ENCODE measurements around the gene SPC25. TPM values are rescaled to one million over a fixed set of nuclear protein-coding genes. Genes with fewer than 3 reads are reported as not detected.
"Not testable (repeated sequence)": the region's sequence is repeated elsewhere in the genome, so short reads cannot be mapped to it uniquely, and the experiment has no call there.

SPC25 gene, protein sequence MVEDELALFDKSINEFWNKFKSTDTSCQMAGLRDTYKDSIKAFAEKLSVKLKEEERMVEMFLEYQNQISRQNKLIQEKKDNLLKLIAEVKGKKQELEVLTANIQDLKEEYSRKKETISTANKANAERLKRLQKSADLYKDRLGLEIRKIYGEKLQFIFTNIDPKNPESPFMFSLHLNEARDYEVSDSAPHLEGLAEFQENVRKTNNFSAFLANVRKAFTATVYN
- 10 to 100 TPM; 26.8 to 29.0 TPM for total RNA-seq

GRCh38 chr2:168890006-168890782 lies at the start of gene SPC25:
TSS of gene SPC25 (minus strand) at chr2:168890430. CDS start at chr2:168889519, 911 bp downstream.
- ChIA-PET CTCF (interaction anchor here (0.9 kb wide), 1 partner anchor 10 kb away, joined by 3 read pairs; no protein-coding TSS in a partner anchor), POLR2A (no interaction called here)

- ChIA-PET POLR2A (no interaction called here), CTCF (interaction anchor here (1.1 kb wide), 1 partner anchor 24 kb away, joined by 3 read pairs; no protein-coding TSS in a partner anchor)
Measured at GRCh38 chr2:168939918-168940317, 49.7 kb upstream of the SPC25 start.

GRCh38 chr2:168939061-168939460 lies 48.8 kb upstream of the SPC25 start:
- POLR2A ChIA-PET = no interaction called here
- CTCF ChIA-PET = no interaction called here

- CTCF ChIA-PET = no interaction called here
- POLR2A ChIA-PET = no interaction called here
Measured at GRCh38 chr2:168935810-168936581, 45.8 kb upstream of the SPC25 start.

DNA sequence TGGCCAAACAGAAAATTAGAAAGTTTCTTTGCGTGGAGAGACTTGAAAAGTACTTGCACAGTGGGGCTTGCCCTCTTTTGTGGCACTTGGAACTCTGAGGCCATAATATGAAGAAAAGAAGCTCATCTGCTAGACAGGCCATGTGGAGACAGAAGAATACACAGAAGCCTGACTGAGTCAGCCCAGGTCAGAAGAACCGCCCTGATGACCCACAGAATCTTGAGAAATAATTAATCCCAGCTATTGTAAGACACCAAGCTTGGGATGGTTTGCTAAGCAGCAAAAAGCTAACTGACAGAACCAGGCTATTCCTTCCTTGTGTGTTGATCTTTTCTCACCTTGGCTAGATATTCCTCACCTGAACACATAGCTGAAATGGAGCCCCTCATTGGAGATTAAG lies 44.6 kb upstream of the SPC25 start:
- POLR2A ChIA-PET = no interaction called here
- CTCF ChIA-PET = no interaction called here

DNA sequence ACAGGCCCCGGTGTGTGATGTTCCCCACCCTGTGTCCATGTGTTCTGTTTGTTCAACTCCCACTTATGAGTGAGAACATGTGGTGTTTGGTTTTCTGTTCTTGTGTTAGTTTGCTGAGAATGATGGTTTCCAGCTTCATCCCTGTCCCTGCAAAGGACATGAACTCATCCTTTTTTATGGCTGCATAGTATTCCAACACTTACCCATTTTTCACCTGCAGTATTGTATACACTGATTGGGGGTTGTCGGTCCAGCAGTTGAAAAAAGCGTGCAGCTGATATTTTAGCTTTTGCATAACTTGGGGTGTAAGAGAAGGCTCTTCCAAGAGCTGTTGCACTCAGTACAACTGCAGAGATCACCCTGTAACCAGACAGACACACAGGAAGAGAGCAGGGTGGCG lies 41.9 kb upstream of the SPC25 start:
- CTCF ChIA-PET = interaction anchor here (0.7 kb wide), 1 partner anchor 37 kb away, joined by 3 read pairs; no protein-coding TSS in a partner anchor
- POLR2A ChIA-PET = not testable (repeated sequence)

GRCh38 chr2:168930242-168930641 lies 40.0 kb upstream of the SPC25 start:
- ChIA-PET POLR2A (no interaction called here), CTCF (no interaction called here)

GRCh38 chr2:168929031-168929430 lies 38.8 kb upstream of the SPC25 start:
- POLR2A ChIA-PET = no interaction called here
- CTCF ChIA-PET = no interaction called here

DNA sequence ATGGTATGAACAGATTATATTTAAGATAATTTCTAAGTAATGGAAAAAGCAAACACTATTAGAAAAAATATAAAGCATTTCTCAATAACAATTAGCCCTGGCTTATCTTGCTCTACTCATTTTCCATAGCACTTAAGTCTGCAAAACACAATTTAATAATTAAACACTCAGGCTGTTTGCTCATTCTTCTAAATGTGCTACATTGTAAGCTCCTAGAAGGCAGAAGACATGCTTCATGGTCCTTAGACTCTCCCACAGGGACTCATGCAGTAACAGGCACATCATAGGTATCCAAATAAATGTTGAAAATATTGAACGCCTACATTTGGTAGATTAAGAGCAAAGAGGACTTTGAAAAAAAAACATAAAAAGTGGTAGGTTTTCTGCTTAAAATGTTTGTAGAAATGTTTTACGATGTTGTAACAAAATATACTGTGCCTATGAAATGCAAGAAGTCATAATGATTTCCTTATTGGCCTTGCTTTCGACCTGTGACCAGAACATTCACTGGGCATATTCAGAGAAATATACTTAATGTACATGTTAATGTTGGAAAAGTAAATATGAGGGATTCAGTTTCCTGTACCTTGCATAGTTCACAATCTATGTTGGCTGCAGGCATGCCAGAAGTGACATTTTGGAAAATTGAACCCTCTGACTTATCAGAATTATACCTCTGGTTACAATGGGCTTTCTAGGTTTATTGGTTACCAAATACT lies 38.0 kb upstream of the SPC25 start:
- POLR2A ChIA-PET = no interaction called here
- CTCF ChIA-PET = no interaction called here

DNA sequence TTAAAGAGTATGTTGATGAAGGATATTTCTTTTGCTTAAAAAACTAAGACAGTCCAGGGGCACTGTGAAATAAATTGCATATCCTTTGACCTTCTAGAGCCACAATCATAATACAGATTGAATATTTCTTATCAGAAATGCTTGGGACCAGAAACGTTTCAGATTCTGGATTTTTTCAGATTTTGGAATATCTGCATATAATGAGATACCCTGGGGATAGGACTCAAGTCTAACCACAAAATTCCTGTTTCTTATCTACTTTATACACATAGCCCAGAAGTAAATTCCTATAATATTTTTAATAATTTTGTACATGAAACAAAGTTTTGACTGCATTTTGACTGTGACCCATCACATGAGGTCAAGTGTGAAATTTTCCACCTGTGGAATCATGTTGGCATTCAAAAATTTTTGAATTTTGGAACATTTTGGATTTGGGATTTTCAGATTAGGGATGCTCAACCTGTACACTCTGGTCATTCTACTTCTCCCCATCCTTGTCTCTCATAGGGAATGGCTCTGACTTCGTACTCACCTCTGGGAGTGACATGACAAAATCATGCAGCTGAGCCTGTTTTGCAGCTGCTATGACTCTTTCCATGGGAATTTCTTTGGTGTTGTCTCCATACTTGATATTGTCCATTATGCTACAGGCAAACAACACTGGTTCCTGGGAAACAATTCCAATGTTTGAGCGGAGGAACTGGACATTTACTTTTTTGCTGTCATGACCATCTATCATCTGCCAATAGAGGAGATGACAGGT lies 36.6 kb upstream of the SPC25 start:
- POLR2A ChIA-PET = no interaction called here
- CTCF ChIA-PET = no interaction called here

DNA sequence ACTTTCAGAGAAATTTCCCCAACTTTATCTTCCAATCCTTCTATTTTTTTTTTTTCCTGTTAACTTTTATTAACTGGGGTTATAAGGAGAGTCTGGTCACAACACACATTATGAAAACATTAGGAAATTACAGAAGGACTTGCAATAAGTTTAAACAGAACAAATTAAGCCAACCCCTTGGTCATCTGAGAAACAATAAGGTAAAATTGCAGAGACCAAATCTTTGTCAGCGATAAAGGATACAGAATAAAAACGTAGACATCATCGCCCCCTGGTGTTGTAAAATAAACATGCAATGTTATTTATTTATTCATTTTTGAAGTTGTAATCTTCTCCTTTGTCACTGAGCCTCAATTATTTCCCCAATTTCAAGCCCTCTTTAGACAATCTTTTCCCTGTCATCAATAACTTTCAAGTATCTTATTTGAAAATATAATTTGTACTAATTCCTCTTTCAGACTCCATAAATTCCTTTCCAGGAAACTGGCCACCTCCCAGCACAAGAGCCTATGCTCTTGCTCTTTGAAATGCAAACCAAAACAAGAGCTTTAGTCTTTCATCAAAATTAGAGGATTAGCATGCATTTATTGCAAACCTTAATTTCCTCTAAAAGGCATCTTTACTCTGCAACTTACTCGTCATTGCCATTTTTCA lies 30.4 kb upstream of the SPC25 start:
- POLR2A ChIA-PET = no interaction called here
- CTCF ChIA-PET = interaction anchor here (0.6 to 0.9 kb wide), 2 partner anchors 147 to 569 kb away, joined by 3 to 5 read pairs; no protein-coding TSS in a partner anchor

DNA sequence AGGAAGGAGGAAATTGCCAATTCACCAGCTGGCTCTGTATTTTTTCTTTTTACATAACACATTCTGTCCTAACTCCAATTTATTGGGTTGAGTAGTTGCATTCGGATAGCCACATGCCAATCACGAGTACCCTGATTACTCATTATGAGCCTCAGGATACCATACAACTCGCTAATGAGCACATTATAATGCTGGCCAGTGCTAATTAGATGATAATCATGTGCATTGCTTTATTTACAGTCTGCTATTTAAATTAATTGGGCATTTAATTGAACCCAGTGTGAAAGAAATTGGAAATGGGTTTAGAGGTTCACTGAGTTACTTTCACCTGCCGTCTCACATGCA lies 26.1 kb upstream of the SPC25 start:
- ChIA-PET POLR2A (no interaction called here), CTCF (no interaction called here)

DNA sequence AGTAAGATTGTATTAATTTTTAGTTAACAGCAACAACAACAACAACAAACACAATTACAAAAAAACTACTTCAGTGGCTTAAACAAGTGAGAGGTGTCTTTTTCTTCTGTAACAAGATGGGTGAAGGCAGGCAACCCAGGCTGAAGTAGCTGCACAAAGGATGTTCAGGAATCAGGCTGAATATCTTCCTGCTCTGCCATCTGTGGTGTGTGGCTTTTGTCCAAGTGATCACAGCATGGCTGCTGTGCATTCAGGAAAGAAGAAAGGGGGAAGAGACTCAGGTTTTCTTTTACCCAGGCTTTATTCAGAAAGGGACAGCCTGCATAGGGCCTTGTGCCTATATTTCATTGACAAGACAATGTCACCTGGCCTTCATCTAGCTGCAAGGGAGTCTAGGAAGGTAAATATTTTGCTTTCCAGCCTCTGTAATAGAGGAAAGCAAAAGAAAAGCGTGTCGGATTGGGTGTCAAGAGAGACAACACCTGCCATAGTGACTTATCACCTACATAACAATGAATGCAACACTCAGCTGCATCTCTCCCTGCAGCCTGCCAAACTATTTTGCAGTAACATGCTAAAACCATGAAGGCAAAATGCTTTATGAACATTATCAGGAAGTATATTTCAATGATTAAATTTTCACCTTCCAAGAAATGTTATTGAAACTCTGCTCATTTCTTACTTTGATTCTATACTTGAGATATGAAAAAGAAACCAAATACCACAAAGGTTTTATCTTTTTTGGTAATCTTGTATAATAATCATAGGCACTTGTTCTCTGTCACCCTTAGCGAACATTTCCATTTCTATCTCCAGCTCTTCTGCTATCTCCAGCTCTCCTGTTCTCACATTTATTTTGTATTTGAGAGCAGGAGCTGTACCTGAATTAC lies 25.5 kb upstream of the SPC25 start:
- ChIA-PET POLR2A (no interaction called here), CTCF (no interaction called here)

- CTCF ChIA-PET = interaction anchor here (1.1 kb wide), 1 partner anchor 567 kb away, joined by 3 read pairs; no protein-coding TSS in a partner anchor
- POLR2A ChIA-PET = interaction anchor here (0.5 kb wide), 1 partner anchor 33 kb away, joined by 3 read pairs; no protein-coding TSS in a partner anchor
Measured at GRCh38 chr2:168913495-168913894, 23.3 kb upstream of the SPC25 start.

GRCh38 chr2:168912901-168913369 lies 22.7 kb upstream of the SPC25 start:
- ChIA-PET POLR2A (no interaction called here), CTCF (interaction anchor here (1.1 kb wide), 1 partner anchor 566 kb away, joined by 3 read pairs; no protein-coding TSS in a partner anchor)

- CTCF ChIA-PET = no interaction called here
- POLR2A ChIA-PET = no interaction called here
Measured at GRCh38 chr2:168912466-168912865, 22.2 kb upstream of the SPC25 start.

DNA sequence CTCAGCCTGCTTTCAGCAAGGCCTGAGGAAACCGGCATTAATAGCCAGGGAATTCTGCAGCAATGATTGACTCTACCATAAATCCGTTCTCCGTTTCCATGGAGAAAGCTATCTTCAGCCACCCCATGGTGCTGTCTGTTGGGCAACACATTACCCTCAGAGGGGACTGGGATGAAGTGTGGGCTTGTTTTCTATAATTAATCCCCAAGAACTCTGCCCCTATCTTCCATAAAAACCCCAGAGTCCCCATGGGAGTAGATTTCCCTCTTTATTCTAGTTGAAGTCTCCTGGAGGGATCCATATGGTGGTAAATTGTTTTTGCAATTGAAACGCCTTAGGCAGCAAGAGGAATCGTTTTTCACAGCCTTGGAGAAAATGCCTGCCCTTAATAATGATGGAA lies 20.1 kb upstream of the SPC25 start:
- CTCF ChIA-PET = no interaction called here
- POLR2A ChIA-PET = no interaction called here
